Adrenal gland (tissue), 12 donors: ENCODE data around the gene LILRA2. TPM values are rescaled to one million over a fixed set of nuclear protein-coding genes. Genes with fewer than 3 reads are reported as not detected.

Experiments
- DNase-seq, 7 donors: peaks; one replicate each; pipeline ENCODE4 v3.0.0-alpha.2; 2019 to 2020
- H3K27ac ChIP-seq, 5 donors: fragments of 200-600 bp; sonication (generic) in 4 of 5; 1 replicate in 3 of 5; 2 replicates in 2 of 5; pipeline versions ENCODE4 v1.5.1 to v1.8.0; 2016 to 2020; ENCODE audit warnings: mild to moderate bottlenecking in 1 of 5
- H3K27me3 ChIP-seq: fragments of 200-600 bp; 2 replicates; pipeline ENCODE4 v1.8.0; 2021
- H3K36me3 ChIP-seq, 2 donors: fragments of 200-600 bp; replicated peaks in 1 of 2; 1 replicate in 1 of 2; 2 replicates in 1 of 2; pipeline versions ENCODE4 v1.5.1 to v1.8.0; 2018 to 2022
- H3K4me1 ChIP-seq, 2 donors: fragments of 200-600 bp; replicated peaks in 1 of 2; 1 replicate in 1 of 2; 2 replicates in 1 of 2; pipeline versions ENCODE4 v1.5.1 to v1.8.0; 2018 to 2021
- H3K4me3 ChIP-seq, 4 donors: fragments of 200-600 bp; sonication (generic) in 3 of 4; one replicate each; pipeline ENCODE4 v1.5.1; 2016 to 2018
- H3K9me3 ChIP-seq, 3 donors: fragments of 200-600 bp; sonication (generic) in 1 of 3; replicated peaks in 1 of 3; 1 replicate in 2 of 3; 2 replicates in 1 of 3; pipeline versions ENCODE4 v1.5.1 to v1.8.0; 2016 to 2021
- CTCF ChIP-seq, 6 experiments: fragments of 450-650 bp in 4 of 6; fragments of 200-600 bp in 2 of 6; sonication (generic) in 1 of 6; IDR thresholded peaks; 1 replicate in 5 of 6; 2 replicates in 1 of 6; pipeline versions ENCODE4 v1.5.1 to v1.8.0; 2016 to 2021; ENCODE audit warnings: antibody characterized with exemption in 6 of 6, mild to moderate bottlenecking in 2 of 6, moderate library complexity in 1 of 6
- POLR2A ChIP-seq, 2 donors: fragments of 450-650 bp; IDR thresholded peaks; one replicate each; pipeline ENCODE4 v1.6.1; 2017; ENCODE audit warnings: antibody characterized with exemption in 2 of 2, mild to moderate bottlenecking in 2 of 2, moderate library complexity in 1 of 2
- WGBS, 4 donors: extraction: QIAGEN DNeasy Blood & Tissue Kit in 2 of 4; methylation state at CpG; one replicate each; pipeline versions ENCODE4 v1.1.5 to v1.1.7; 2013 to 2017; 5-methylcytosine and 5-hydroxymethylcytosine counted together
- intact Hi-C, 2 donors: fragments of 100-400 bp; cut with DNase I; formaldehyde crosslinking; loops; one replicate each; pipeline versions ENCODE4 v1.14.1 to v1.15.0; 2022 to 2023
- polyA plus RNA-seq, 3 donors: library from polyadenylated mRNA; stranded (reverse); fragments of 200-250 nt in 2 of 3; fragments of 350-450 nt in 1 of 3; fragmentation: Illumina TruSeq in 1 of 3; extraction: RNeasy Lipid Tissue Mini Kit (QIAGEN cat#74804) in 1 of 3; gene quantifications; one replicate each; pipeline ENCODE4 v1.2.3, GENCODE V29; 2013 to 2014
- total RNA-seq, 9 donors: library from RNA; depleted of rRNA in 4 of 9; stranded (reverse); fragments of >200 nt in 4 of 9; fragments of 120-200 nt in 1 of 9; fragmentation: NEBNext Ultra II Directional in 1 of 9; extraction: Animal tissue kit (Norgen Biotek cat#: 25700) in 1 of 9; gene quantifications; one replicate each; pipeline versions ENCODE4 v1.1.0 to v1.2.4, GENCODE V29; 2013 to 2023
- donor health status: healthy with polysubstance abuse.
- donor health status: Bipolar disorder and iron deficiency.
- donor health status: DM: yes; HTN: yes; CAD: no.
- donor health status: DM: no; HTN: no; CAD: no.
- donor health status: DM: no; HTN: no; CAD: no.
- donor health status: DM: yes; HTN: yes; CAD: no.

The LILRA2 gene
- total and polyA plus RNA-seq, 12 donors, result 0.55 to 13.5 (median 4.3) TPM

DNA sequence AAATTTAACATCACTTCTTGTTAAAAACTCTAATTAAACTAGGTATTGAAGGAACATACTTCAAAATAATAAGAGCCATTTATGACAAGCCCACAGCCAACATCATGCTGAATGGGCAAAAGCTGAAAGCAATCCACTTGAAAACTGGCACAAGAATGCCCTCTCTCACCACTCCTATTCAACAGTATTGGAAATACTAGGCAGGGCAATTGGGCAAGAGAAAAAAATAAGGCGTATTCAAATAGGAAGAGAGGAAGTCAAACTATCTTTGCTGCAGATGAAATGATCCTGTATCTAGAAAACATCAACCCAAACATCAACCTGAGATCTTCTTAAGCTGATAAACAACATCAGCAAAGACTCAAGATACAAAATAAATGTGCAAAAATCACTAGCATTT lies 41.1 kb downstream of the LILRA2 start:
- Histone ChIP-seq H3K4me1 (no peaks in the 10 kb centered on the region), H3K9me3 (no peaks in the 10 kb centered on the region), H3K4me3 (no peak overlapping the region), H3K27me3 (no peaks in the 10 kb centered on the region), H3K27ac (no peak overlapping the region), H3K36me3 (no peaks in the 10 kb centered on the region)
- DNase-seq, result no peak
- TF ChIP-seq CTCF (IDR thresholded peaks at IDR 0.05) (no peak), POLR2A (IDR thresholded peaks at IDR 0.05) (no peak)
- intact Hi-C loops, result no loop called here
- 70 to 87% (median 78%) methylated on average over 1 of the region's 1 CpG for WGBS, 4 donors

DNA sequence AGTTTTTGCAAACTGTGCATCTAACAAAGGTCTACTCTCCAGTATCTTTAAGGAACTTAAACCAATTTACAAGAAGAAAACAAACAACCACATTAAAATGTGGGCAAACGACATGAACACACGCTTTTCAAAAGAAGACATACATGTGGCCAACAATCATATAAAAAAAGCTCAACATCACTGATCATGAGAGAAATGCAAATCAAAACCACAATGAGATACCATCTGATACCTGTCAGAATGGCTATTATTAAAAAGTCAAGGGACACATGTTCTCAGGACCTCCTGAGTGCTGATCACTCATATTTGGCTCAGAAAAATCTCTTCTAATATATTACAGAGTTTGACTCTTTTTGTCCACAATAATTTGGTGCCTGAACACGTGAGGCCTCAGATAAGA lies 42.5 kb downstream of the LILRA2 start:
- Histone ChIP-seq H3K9me3 (no peaks in the 10 kb centered on the region), H3K4me3 (no peak overlapping the region), H3K4me1 (no peaks in the 10 kb centered on the region), H3K27ac (no peak overlapping the region), H3K27me3 (no peaks in the 10 kb centered on the region), H3K36me3 (no peaks in the 10 kb centered on the region)
- no peak for DNase-seq
- TF ChIP-seq POLR2A (IDR thresholded peaks at IDR 0.05) (no peak), CTCF (IDR thresholded peaks at IDR 0.05) (no peak)
- WGBS, 4 donors, result 51 to 61% (median 55%) methylated on average over 3 of the region's 3 CpGs
- intact Hi-C loops, result no loop called here

GRCh38 chr19:54616821-54617560 lies 43.4 kb downstream of the LILRA2 start:
- Histone ChIP-seq H3K27ac (no peak overlapping the region), H3K4me3 (no peak overlapping the region), H3K27me3 (no peaks in the 10 kb centered on the region), H3K9me3 (no peaks in the 10 kb centered on the region), H3K4me1 (no peaks in the 10 kb centered on the region), H3K36me3 (no peaks in the 10 kb centered on the region)
- peak in 1 of 7 donors; percentile 45 for DNase-seq
- TF ChIP-seq POLR2A (IDR thresholded peaks at IDR 0.05) (no peak), CTCF (IDR thresholded peaks at IDR 0.05) (no peak)
- WGBS, 4 donors, result 42 to 62% (median 52%) methylated on average over 5 of the region's 5 CpGs
- intact Hi-C loops, result no loop called here

GRCh38 chr19:54620464-54620863 lies 46.9 kb downstream of the LILRA2 start:
- Histone ChIP-seq H3K4me1 (no peaks in the 10 kb centered on the region), H3K27me3 (no peaks in the 10 kb centered on the region), H3K27ac (no peak overlapping the region), H3K36me3 (no peaks in the 10 kb centered on the region), H3K4me3 (no peak overlapping the region), H3K9me3 (no peaks in the 10 kb centered on the region)
- intact Hi-C loops, result no loop called here
- WGBS, 4 donors, result 62 to 78% (median 69%) methylated on average over 4 of the region's 4 CpGs
- no peak for TF ChIP-seq POLR2A (IDR thresholded peaks at IDR 0.05)
- no peak for TF ChIP-seq CTCF (IDR thresholded peaks at IDR 0.05)
- DNase-seq, result no peak
